ENCODE data around the gene TCERG1L.

Gene TCERG1L

GRCh38 chr10:131195558-131196159 lies 115.9 kb downstream of the TCERG1L start:
- H3K4me3 ChIP-seq (replicated peaks in 1 of 2; ENCODE audit: low read depth in 2 of 2, low read length in 2 of 2) = no peak overlapping the region
- TF ChIP-seq CTCF (IDR thresholded peaks at IDR 0.05; ENCODE audit: low read depth, low read length) = no peak
- DNase-seq (ENCODE audit: low read depth in 2 of 2) = no peak

DNA sequence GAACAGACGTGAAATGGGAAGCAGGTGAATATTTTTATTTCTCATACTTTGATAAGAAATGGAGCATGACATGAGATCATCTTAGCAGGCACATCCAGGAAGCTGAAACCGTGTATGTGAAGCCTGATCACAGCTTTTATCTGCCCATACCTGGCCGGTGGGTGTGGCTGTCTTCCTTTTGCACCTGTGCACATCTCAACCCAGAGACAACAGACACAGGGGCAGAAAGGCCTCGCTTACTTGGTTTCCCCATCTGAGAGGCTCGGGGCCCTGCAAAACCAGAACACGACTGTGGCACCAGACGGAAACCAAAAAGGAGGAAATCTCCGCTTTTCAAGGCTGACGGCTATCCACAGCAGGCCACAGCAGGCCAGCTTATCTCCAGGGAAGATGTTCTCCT lies 116.4 kb downstream of the TCERG1L start:
- TF ChIP-seq CTCF (IDR thresholded peaks at IDR 0.05; ENCODE audit: low read depth, low read length) = no peak
- no peak for DNase-seq (ENCODE audit: low read depth in 2 of 2)

DNA sequence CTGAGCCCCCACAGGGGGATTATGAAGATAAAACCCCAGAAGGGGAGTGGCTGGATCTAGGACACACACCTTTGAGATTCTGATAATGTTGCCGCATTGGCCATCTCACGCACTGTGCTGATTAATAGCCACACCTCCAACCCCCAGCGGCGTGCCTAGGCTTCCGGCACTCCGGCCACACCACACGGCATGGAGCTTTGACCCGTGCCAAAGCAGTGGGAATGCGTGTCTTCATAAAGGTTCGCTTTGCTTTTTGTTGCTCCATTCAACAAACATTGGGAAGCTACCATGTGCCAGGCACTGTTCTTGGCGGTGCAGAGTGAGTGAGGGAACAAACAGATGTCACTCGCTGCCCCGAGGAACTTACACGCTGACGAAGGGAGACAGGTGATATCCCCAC lies 117.6 kb downstream of the TCERG1L start:
- DNase-seq (ENCODE audit: low read depth in 2 of 2) = no peak
- no peak overlapping the region for H3K4me3 ChIP-seq (replicated peaks in 1 of 2; ENCODE audit: low read depth in 2 of 2, low read length in 2 of 2)
- no peak for TF ChIP-seq CTCF (IDR thresholded peaks at IDR 0.05; ENCODE audit: low read depth, low read length)

More for the DNA sequence above, 116.4 kb downstream of the TCERG1L start:
- no peak overlapping the region for H3K4me3 ChIP-seq (replicated peaks in 1 of 2; ENCODE audit: low read depth in 2 of 2, low read length in 2 of 2)

GRCh38 chr10:131188494-131188893 lies 123.0 kb downstream of the TCERG1L start:
- DNase-seq (ENCODE audit: low read depth in 2 of 2) = no peak

DNA sequence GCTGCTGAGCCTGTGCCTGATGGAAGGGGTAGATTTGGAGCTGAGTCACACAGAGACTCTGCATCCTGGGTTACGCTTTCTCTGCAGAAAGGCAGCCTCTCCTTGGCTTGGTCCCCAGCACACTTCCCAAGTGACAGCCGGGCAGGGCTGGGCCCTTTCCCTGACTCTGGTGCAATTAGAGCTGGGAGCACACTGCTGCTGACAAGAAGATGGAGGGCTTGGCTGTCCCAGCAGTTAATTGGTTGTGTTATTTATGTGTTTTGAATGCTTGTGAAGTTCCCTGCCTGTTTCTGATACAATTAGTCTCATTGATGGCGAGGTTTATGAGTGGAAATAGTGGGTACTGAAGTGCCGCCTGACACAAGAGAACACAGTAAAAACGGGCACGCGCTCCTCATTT lies 123.6 kb downstream of the TCERG1L start:
- H3K4me3 ChIP-seq (replicated peaks in 1 of 2; ENCODE audit: low read depth in 2 of 2, low read length in 2 of 2) = no peak overlapping the region
- TF ChIP-seq CTCF (IDR thresholded peaks at IDR 0.05; ENCODE audit: low read depth, low read length) = no peak
- DNase-seq (ENCODE audit: low read depth in 2 of 2) = no peak

More at GRCh38 chr10:131188494-131188893, 123.0 kb downstream of the TCERG1L start:
- H3K4me3 ChIP-seq (replicated peaks in 1 of 2; ENCODE audit: low read depth in 2 of 2, low read length in 2 of 2) = no peak overlapping the region
- TF ChIP-seq CTCF (IDR thresholded peaks at IDR 0.05; ENCODE audit: low read depth, low read length) = no peak

GRCh38 chr10:131187274-131187673 lies 124.2 kb downstream of the TCERG1L start:
- no peak for DNase-seq (ENCODE audit: low read depth in 2 of 2)
- no peak overlapping the region for H3K4me3 ChIP-seq (replicated peaks in 1 of 2; ENCODE audit: low read depth in 2 of 2, low read length in 2 of 2)
- no peak for TF ChIP-seq CTCF (IDR thresholded peaks at IDR 0.05; ENCODE audit: low read depth, low read length)
